NCI-H2196 treated with DMSO at 0.1 percent for 48 hours (cell line): ENCODE measurements around the gene ZBED3.

ENCODE experiments used
- DNase-seq: peaks from one replicate; lab custom pipeline; 2025; ENCODE audit not compliant: unreplicated experiment; lab: John Stamatoyannopoulos, UW

ZBED3 gene

GRCh38 chr5:77077829-77078176 lies 9.3 kb downstream of the ZBED3 start:
- DNase-seq = no peak

GRCh38 chr5:77076961-77077828 lies 9.9 kb downstream of the ZBED3 start:
- DNase-seq = no peak

- DNase-seq = no peak
These were observed 12.3 kb downstream of the ZBED3 start for GRCh38 chr5:77074745-77075144.

GRCh38 chr5:77073667-77074066 lies 13.4 kb downstream of the ZBED3 start:
- DNase-seq = no peak

GRCh38 chr5:77066823-77067442 lies 20.2 kb downstream of the ZBED3 start:
- DNase-seq = no peak

- no peak for DNase-seq
These were observed 20.9 kb downstream of the ZBED3 start for GRCh38 chr5:77066184-77066583.

- no peak for DNase-seq
These were observed 21.8 kb downstream of the ZBED3 start for GRCh38 chr5:77065256-77065655.

- no peak for DNase-seq
These were observed 23.0 kb downstream of the ZBED3 start for GRCh38 chr5:77064040-77064439.

- DNase-seq = no peak
These were observed 40.5 kb downstream of the ZBED3 start for GRCh38 chr5:77046416-77047073.

- no peak for DNase-seq
These were observed 51.1 kb downstream of the ZBED3 start for GRCh38 chr5:77035950-77036349.

- DNase-seq = no peak
These were observed 53.7 kb downstream of the ZBED3 start for GRCh38 chr5:77033338-77033737.

- no peak for DNase-seq
These were observed 54.5 kb downstream of the ZBED3 start for GRCh38 chr5:77032635-77033034.

GRCh38 chr5:77031891-77032290 lies 55.2 kb downstream of the ZBED3 start:
- no peak for DNase-seq

- peak; percentile 63 for DNase-seq
These were observed 56.7 kb downstream of the ZBED3 start, which contains the start of gene AGGF1 for GRCh38 chr5:77030097-77031071. AGGF1 (plus strand) TSS chr5:77030404; CDS start chr5:77030767, 363 bp downstream.

- DNase-seq = no peak
These were observed 57.7 kb downstream of the ZBED3 start for GRCh38 chr5:77029376-77029885.

GRCh38 chr5:77028631-77029375 lies 58.3 kb downstream of the ZBED3 start:
- DNase-seq = no peak

GRCh38 chr5:77024490-77024889 lies 62.6 kb downstream of the ZBED3 start:
- DNase-seq = no peak

GRCh38 chr5:77022511-77023417 lies 64.3 kb downstream of the ZBED3 start:
- no peak for DNase-seq
